22Rv1 (cell line): ENCODE measurements around the gene WWC2.

ENCODE experiments used
- H3K27ac ChIP-seq: fragments of 450-650 bp; 2 replicates; pipeline ENCODE4 v1.5.1; 2017
- CTCF ChIP-seq: fragments of 450-650 bp; IDR thresholded peaks from 2 replicates; pipeline ENCODE4 v1.5.1; 2017; ENCODE audit warnings: mild to moderate bottlenecking
- ZFX ChIP-seq: fragments of 450-650 bp; IDR thresholded peaks from 2 replicates; pipeline ENCODE4 v1.6.1; 2017; ENCODE audit warnings: antibody characterized with exemption, borderline replicate concordance

WWC2 gene

GRCh38 chr4:183182873-183183725 is 84.0 kb downstream of the WWC2 start:
- TF ChIP-seq ZFX (no peak), CTCF (no peak)
- H3K27ac ChIP-seq, result no peak overlapping the region

GRCh38 chr4:183183906-183184535 is 85.0 kb downstream of the WWC2 start:
- no peak overlapping the region for H3K27ac ChIP-seq
- no peak for TF ChIP-seq CTCF
- TF ChIP-seq ZFX, result no peak

GRCh38 chr4:183185018-183185417 is 86.0 kb downstream of the WWC2 start:
- TF ChIP-seq CTCF (no peak), ZFX (no peak)
- H3K27ac ChIP-seq, result no peak overlapping the region

- H3K27ac ChIP-seq, result no peak overlapping the region
- TF ChIP-seq ZFX, result no peak
- TF ChIP-seq CTCF, result no peak
Measured at GRCh38 chr4:183185559-183185958, 86.5 kb downstream of the WWC2 start.

- H3K27ac ChIP-seq, result no peak overlapping the region
- TF ChIP-seq ZFX (no peak), CTCF (no peak)
Measured at GRCh38 chr4:183186813-183187212, 87.8 kb downstream of the WWC2 start.

GRCh38 chr4:183190900-183191527 is 92.0 kb downstream of the WWC2 start:
- no peak overlapping the region for H3K27ac ChIP-seq
- TF ChIP-seq CTCF (no peak), ZFX (no peak)

- TF ChIP-seq CTCF (no peak), ZFX (no peak)
- H3K27ac ChIP-seq, result no peak overlapping the region
Measured at GRCh38 chr4:183191630-183192029, 92.6 kb downstream of the WWC2 start.
